ENCODE data around the gene TMEM26.

TMEM26 gene

GRCh38 chr10:61463035-61463909 lies 10.1 kb upstream of the TMEM26 start:
- DNase-seq (ENCODE audit: extremely low spot score), result no peak
- CTCF ChIA-PET, result interaction anchor here (1.3 kb wide), 1 partner anchor 322 kb away, joined by 3 read pairs; no protein-coding TSS in a partner anchor
- no peak for TF ChIP-seq CTCF (IDR thresholded peaks at IDR 0.05; ENCODE audit: control extremely low read depth, extremely low read depth, low read depth, missing control alignments)
- POLR2A ChIA-PET, result no interaction called here

DNA sequence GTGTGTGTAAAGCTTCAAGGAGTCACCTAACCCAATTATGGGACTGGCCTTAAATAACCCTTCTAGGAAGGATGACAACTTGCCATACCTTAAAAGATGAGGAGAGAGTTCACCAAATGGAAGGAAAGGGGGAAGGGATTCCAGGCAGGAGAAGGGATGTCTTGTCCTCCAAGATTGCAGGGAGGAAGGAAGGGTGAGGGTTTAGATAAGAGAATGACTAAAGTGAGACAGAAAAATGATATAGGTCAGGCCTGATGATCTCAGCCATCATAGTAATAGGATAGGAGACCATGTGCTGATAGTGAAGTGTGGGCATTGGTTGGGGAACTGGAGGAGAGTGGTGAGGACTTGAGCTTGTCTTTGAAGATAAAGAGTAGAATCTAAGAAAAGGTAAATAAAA lies 7.7 kb upstream of the TMEM26 start:
- CTCF ChIA-PET, result interaction anchor here (1.0 to 1.8 kb wide), 3 partner anchors 9 to 19 kb away, joined by 3 to 6 read pairs (median 5); no protein-coding TSS in a partner anchor
- DNase-seq (ENCODE audit: extremely low spot score), result no peak
- POLR2A ChIA-PET, result no interaction called here
- TF ChIP-seq CTCF (IDR thresholded peaks at IDR 0.05; ENCODE audit: control extremely low read depth, extremely low read depth, low read depth, missing control alignments), result no peak

DNA sequence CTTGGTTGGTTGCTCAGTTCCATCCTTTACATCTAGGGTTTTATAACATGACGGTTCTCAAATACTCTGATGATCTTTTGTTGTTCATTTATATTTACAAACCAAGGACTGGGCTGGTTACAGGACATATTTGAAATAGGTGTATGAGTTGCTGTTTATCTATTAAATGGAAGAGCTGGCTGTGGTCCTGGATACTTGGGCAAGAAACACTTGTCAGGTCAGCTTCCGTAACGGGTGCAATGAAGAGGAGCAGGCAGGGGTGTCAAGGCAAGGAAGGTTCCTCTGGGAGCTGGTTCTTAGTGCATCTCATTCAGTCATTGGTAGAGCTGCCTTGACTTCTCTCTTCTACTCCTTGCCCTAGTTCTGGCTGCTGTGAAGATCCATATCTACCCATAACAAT lies 4.8 kb upstream of the TMEM26 start:
- POLR2A ChIA-PET, result no interaction called here
- CTCF ChIA-PET, result interaction anchor here (0.7 kb wide), 1 partner anchor 9 kb away, joined by 3 read pairs; no protein-coding TSS in a partner anchor

DNA sequence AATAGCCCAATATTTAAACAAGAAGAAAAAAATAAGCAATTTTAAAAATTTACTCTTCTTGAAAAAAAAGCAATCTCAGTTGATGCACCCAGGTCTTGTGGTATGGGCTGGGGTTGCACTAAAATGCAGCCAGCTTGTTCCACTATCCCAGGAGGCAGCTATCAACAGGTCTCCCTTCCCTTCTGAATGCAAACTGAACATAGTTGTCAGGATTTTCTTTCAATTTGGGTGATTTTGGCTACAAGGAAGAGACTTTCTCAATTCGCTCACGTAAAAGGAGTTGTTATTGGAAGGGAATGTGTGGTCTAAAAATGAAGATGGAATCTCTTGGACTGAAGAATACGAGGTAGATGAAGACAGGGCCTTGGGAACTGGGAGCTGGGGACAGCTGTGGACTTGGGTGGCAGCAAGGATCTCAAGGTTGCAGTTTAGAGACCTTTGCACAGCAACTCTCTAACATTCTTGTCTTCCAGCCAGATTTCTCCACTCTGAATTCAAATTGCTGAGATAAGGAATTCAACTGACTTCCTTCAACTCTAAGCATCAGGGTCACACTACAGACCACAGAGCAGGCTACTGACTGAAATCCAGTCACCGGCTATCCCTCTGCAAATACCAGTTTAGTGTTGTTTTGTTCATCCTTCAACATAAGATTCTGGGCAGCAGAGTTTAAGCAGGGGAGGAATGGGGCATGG lies 3.1 kb upstream of the TMEM26 start:
- TF ChIP-seq CTCF (IDR thresholded peaks at IDR 0.05; ENCODE audit: control extremely low read depth, extremely low read depth, low read depth, missing control alignments), result no peak
- POLR2A ChIA-PET, result no interaction called here
- CTCF ChIA-PET, result no interaction called here
- DNase-seq (ENCODE audit: extremely low spot score), result no peak

More for the DNA sequence above, 4.8 kb upstream of the TMEM26 start:
- no peak for DNase-seq (ENCODE audit: extremely low spot score)
- no peak for TF ChIP-seq CTCF (IDR thresholded peaks at IDR 0.05; ENCODE audit: control extremely low read depth, extremely low read depth, low read depth, missing control alignments)

- TF ChIP-seq CTCF (IDR thresholded peaks at IDR 0.05; ENCODE audit: control extremely low read depth, extremely low read depth, low read depth, missing control alignments), result no peak
- POLR2A ChIA-PET, result no interaction called here
Observed at GRCh38 chr10:61455656-61456055, 2.5 kb upstream of the TMEM26 start.

DNA sequence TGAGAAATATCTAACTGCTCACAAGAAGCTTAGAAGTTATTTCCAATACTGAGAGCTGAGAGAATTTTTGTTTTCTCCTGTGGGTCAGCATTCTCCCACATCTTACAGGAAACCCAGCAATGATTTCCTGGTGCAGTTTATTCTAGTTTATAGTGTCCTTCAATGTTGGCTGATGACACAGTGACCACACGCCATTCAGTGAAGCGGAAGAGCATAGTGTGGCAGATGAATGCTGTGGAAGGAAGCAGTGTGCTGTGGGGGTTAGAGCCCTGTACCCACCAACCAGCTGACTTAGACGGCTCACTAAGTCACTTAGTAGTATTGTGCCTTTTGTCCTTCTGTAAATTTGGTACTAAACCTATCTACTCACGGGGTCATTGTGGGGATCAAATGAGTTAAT lies 1.4 kb upstream of the TMEM26 start:
- POLR2A ChIA-PET, result no interaction called here
- no peak for TF ChIP-seq CTCF (IDR thresholded peaks at IDR 0.05; ENCODE audit: control extremely low read depth, extremely low read depth, low read depth, missing control alignments)
- no peak for DNase-seq (ENCODE audit: extremely low spot score)
- CTCF ChIA-PET, result no interaction called here

More at GRCh38 chr10:61455656-61456055, 2.5 kb upstream of the TMEM26 start:
- CTCF ChIA-PET, result no interaction called here
- DNase-seq (ENCODE audit: extremely low spot score), result no peak
